ENCODE results near the gene SLC25A38. TPM values are rescaled to one million over a fixed set of nuclear protein-coding genes. Genes with fewer than 3 reads are reported as not detected.
A peak's percentile ranks its signal among the peaks of the same experiment; 100 is the strongest.

The SLC25A38 gene
- total and polyA plus RNA-seq, 9 of the 15 experiments (the other 6 are each of a cell fraction or from before 2014, with no cell fraction given) = 13.5 to 51.1 (median 30.6) TPM

DNA sequence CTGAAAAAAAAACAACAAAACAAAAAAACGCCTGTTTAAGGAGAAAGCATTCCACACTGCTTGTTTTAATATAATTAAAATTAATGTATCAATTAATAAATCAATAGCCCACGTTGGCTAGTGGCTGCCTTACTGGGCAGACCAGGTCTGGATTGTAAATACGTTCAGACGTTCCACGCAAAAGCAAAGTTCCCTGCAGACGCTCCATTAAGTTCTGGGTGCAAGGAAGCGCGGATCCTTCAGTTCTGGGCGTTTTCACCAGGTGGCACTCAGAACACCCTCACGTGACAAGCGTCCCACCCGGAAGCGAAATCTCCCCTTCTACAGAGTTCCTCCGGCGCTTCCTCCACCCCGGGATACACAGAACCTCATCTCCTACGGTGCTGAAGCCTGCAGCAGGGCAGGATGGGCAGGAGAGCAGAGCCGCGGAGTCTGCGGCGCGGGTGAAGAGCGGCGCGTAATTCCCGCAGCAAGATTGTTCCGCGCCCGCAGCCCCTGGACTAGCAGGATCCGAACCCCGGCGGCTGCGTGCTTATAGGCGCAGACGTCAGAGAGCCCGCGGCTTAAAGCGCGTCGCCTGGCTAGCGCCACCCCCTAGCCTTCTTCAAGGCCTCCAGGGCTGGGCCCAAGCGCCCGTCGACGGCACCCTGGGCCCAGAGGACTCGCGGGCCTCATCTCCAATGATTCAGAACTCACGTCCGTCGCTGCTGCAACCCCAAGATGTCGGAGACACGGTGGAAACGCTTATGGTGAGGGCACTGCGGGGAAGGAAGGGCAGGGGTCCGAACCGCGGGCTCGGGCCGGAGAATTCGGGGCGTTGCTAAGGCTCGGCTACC, at the start of gene SLC25A38 (continued):
- peak; percentile 45; the same call in 1 of the 2 replicates for TF ChIP-seq NFIC (IDR thresholded peaks at IDR 0.05)
- peak; percentile 58 for TF ChIP-seq FIP1L1 (IDR thresholded peaks at IDR 0.05; ENCODE audit: low read depth, low read length, poor library complexity, severe bottlenecking)
- TF ChIP-seq, protein P1, sequence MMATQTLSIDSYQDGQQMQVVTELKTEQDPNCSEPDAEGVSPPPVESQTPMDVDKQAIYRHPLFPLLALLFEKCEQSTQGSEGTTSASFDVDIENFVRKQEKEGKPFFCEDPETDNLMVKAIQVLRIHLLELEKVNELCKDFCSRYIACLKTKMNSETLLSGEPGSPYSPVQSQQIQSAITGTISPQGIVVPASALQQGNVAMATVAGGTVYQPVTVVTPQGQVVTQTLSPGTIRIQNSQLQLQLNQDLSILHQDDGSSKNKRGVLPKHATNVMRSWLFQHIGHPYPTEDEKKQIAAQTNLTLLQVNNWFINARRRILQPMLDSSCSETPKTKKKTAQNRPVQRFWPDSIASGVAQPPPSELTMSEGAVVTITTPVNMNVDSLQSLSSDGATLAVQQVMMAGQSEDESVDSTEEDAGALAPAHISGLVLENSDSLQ (IDR thresholded peaks at IDR 0.05) = peak; percentile 57; the same call in 1 of the 2 replicates
- TF ChIP-seq TEAD1 (CRISPR knock-in tag; IDR thresholded peaks at IDR 0.05) = peak in 1 of 2 experiments; percentile 10; a peak in 2 of 4 replicates
- 0 out of 4 replicates have a peak, but pooled peaks of 1 of the 2 experiments have one; percentile 53 for TF ChIP-seq NONO (IDR thresholded peaks at IDR 0.05; ENCODE audit: low read depth in 2 of 2, low read length in 1 of 2)
- no peak; the same call in 1 of the 2 replicates for TF ChIP-seq FOXM1 (IDR thresholded peaks at IDR 0.05; ENCODE audit: low read depth)
- TF ChIP-seq FOXM1 (CRISPR knock-in tag; IDR thresholded peaks at IDR 0.05; ENCODE audit: low read depth) = peak; percentile 76
- TF ChIP-seq, protein P2, sequence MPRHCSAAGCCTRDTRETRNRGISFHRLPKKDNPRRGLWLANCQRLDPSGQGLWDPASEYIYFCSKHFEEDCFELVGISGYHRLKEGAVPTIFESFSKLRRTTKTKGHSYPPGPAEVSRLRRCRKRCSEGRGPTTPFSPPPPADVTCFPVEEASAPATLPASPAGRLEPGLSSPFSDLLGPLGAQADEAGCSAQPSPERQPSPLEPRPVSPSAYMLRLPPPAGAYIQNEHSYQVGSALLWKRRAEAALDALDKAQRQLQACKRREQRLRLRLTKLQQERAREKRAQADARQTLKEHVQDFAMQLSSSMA (CRISPR knock-in tag; IDR thresholded peaks at IDR 0.05) = 0 out of 2 replicates have a peak, but pooled peaks have one; percentile 15
- TF ChIP-seq, protein P3, sequence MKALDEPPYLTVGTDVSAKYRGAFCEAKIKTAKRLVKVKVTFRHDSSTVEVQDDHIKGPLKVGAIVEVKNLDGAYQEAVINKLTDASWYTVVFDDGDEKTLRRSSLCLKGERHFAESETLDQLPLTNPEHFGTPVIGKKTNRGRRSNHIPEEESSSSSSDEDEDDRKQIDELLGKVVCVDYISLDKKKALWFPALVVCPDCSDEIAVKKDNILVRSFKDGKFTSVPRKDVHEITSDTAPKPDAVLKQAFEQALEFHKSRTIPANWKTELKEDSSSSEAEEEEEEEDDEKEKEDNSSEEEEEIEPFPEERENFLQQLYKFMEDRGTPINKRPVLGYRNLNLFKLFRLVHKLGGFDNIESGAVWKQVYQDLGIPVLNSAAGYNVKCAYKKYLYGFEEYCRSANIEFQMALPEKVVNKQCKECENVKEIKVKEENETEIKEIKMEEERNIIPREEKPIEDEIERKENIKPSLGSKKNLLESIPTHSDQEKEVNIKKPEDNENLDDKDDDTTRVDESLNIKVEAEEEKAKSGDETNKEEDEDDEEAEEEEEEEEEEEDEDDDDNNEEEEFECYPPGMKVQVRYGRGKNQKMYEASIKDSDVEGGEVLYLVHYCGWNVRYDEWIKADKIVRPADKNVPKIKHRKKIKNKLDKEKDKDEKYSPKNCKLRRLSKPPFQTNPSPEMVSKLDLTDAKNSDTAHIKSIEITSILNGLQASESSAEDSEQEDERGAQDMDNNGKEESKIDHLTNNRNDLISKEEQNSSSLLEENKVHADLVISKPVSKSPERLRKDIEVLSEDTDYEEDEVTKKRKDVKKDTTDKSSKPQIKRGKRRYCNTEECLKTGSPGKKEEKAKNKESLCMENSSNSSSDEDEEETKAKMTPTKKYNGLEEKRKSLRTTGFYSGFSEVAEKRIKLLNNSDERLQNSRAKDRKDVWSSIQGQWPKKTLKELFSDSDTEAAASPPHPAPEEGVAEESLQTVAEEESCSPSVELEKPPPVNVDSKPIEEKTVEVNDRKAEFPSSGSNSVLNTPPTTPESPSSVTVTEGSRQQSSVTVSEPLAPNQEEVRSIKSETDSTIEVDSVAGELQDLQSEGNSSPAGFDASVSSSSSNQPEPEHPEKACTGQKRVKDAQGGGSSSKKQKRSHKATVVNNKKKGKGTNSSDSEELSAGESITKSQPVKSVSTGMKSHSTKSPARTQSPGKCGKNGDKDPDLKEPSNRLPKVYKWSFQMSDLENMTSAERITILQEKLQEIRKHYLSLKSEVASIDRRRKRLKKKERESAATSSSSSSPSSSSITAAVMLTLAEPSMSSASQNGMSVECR (CRISPR knock-in tag; IDR thresholded peaks at IDR 0.05) = peak; percentile 76
- TF ChIP-seq, protein P4, sequence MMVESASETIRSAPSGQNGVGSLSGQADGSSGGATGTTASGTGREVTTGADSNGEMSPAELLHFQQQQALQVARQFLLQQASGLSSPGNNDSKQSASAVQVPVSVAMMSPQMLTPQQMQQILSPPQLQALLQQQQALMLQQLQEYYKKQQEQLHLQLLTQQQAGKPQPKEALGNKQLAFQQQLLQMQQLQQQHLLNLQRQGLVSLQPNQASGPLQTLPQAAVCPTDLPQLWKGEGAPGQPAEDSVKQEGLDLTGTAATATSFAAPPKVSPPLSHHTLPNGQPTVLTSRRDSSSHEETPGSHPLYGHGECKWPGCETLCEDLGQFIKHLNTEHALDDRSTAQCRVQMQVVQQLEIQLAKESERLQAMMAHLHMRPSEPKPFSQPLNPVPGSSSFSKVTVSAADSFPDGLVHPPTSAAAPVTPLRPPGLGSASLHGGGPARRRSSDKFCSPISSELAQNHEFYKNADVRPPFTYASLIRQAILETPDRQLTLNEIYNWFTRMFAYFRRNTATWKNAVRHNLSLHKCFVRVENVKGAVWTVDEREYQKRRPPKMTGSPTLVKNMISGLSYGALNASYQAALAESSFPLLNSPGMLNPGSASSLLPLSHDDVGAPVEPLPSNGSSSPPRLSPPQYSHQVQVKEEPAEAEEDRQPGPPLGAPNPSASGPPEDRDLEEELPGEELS (CRISPR knock-in tag; IDR thresholded peaks at IDR 0.05; ENCODE audit: borderline replicate concordance) = peak; percentile 87; the same call in 1 of the 2 replicates
- no peak for TF ChIP-seq XRCC4 (IDR thresholded peaks at IDR 0.05; ENCODE audit: extremely low read depth, insufficient read depth, insufficient read length)
- TF ChIP-seq ZNF384 (IDR thresholded peaks at IDR 0.05; ENCODE audit: low read depth, low read length) = peak; percentile 33; the same call in 1 of the 2 replicates
- TF ChIP-seq, protein P5, sequence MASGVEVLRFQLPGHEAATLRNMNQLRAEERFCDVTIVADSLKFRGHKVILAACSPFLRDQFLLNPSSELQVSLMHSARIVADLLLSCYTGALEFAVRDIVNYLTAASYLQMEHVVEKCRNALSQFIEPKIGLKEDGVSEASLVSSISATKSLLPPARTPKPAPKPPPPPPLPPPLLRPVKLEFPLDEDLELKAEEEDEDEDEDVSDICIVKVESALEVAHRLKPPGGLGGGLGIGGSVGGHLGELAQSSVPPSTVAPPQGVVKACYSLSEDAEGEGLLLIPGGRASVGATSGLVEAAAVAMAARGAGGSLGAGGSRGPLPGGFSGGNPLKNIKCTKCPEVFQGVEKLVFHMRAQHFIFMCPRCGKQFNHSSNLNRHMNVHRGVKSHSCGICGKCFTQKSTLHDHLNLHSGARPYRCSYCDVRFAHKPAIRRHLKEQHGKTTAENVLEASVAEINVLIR (CRISPR knock-in tag; IDR thresholded peaks at IDR 0.05) = 0 out of 2 replicates have a peak, but pooled peaks have one; percentile 34
- TF ChIP-seq, protein P6, sequence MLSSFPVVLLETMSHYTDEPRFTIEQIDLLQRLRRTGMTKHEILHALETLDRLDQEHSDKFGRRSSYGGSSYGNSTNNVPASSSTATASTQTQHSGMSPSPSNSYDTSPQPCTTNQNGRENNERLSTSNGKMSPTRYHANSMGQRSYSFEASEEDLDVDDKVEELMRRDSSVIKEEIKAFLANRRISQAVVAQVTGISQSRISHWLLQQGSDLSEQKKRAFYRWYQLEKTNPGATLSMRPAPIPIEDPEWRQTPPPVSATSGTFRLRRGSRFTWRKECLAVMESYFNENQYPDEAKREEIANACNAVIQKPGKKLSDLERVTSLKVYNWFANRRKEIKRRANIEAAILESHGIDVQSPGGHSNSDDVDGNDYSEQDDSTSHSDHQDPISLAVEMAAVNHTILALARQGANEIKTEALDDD (IDR thresholded peaks at IDR 0.05) = no peak
- peak; percentile 94 for TF ChIP-seq FOXK1 (CRISPR knock-in tag; IDR thresholded peaks at IDR 0.05; ENCODE audit: borderline replicate concordance)

Data from K562 (cell line).